ENCODE measurements around the gene CFAP45. TPM values are rescaled to one million over a fixed set of nuclear protein-coding genes. Genes with fewer than 3 reads are reported as not detected.

CFAP45 gene
- total RNA-seq, 2 experiments from 2014 or later, result 1.3 to 1.4 TPM

GRCh38 chr1:159853417-159854115 lies 46.4 kb downstream of the CFAP45 start:
- no peak for ATAC-seq
- peak; percentile 11 for DNase-seq
- Mint-ChIP-seq H3K4me1 (ENCODE audit: low read depth) (peaks cover 23% of the 10 kb centered on the region), H3K4me3 (peak overlapping the region; percentile 77), H3K36me3 (ENCODE audit: low read depth) (no peaks in the 10 kb centered on the region), H3K9me3 (no peaks in the 10 kb centered on the region), H3K27ac (peak overlapping the region; percentile 58), H3K27me3 (no peaks in the 10 kb centered on the region)
- CTCF ChIA-PET, result interaction anchor here (0.8 to 7.9 kb wide), 6 partner anchors 10 to 52 kb away, joined by 3 to 57 read pairs (median 6); partner anchors contain the start of gene FCRL6
- no peak for TF ChIP-seq CTCF (IDR thresholded peaks at IDR 0.05)
- intact Hi-C loops (cut with micrococcal nuclease), result no loop called here
- POLR2A ChIA-PET, result interaction anchor here (0.9 to 1.0 kb wide), 3 partner anchors 13 to 68 kb away, joined by 3 read pairs; no protein-coding TSS in a partner anchor

- CTCF ChIA-PET, result interaction anchor here (0.9 to 7.9 kb wide), 10 partner anchors 12 to 165 kb away, joined by 3 to 57 read pairs (median 4); partner anchors contain the start of gene FCRL6
- intact Hi-C loops (cut with micrococcal nuclease), result no loop called here
- POLR2A ChIA-PET, result interaction anchor here (1.2 to 1.4 kb wide), 3 partner anchors 10 to 74 kb away, joined by 3 to 4 read pairs (median 3); partner anchors contain the start of gene TAGLN2
These were observed 48.6 kb downstream of the CFAP45 start for GRCh38 chr1:159851407-159851806.

GRCh38 chr1:159849626-159850366 lies 50.2 kb downstream of the CFAP45 start:
- no peak for ATAC-seq
- Mint-ChIP-seq H3K4me1 (ENCODE audit: low read depth) (peaks cover 19% of the 10 kb centered on the region), H3K27me3 (no peaks in the 10 kb centered on the region), H3K27ac (no peak overlapping the region), H3K9me3 (no peaks in the 10 kb centered on the region), H3K36me3 (ENCODE audit: low read depth) (no peaks in the 10 kb centered on the region), H3K4me3 (no peak overlapping the region)
- intact Hi-C loops (cut with micrococcal nuclease), result no loop called here
- ChIA-PET POLR2A (interaction anchor here (0.9 to 1.4 kb wide), 3 partner anchors 9 to 23 kb away, joined by 3 to 4 read pairs (median 3); partner anchors contain the start of gene SLAMF8), CTCF (interaction anchor here (1.6 to 7.9 kb wide), 6 partner anchors 17 to 197 kb away, joined by 4 to 57 read pairs (median 9); partner anchors contain the start of gene FCRL6)
- no peak for TF ChIP-seq CTCF (IDR thresholded peaks at IDR 0.05)
- no peak for DNase-seq

More at GRCh38 chr1:159851407-159851806, 48.6 kb downstream of the CFAP45 start:
- Mint-ChIP-seq H3K27ac (no peak overlapping the region), H3K9me3 (no peaks in the 10 kb centered on the region), H3K4me3 (no peak overlapping the region), H3K4me1 (ENCODE audit: low read depth) (peaks cover 25% of the 10 kb centered on the region), H3K27me3 (no peaks in the 10 kb centered on the region), H3K36me3 (ENCODE audit: low read depth) (no peaks in the 10 kb centered on the region)
- no peak for TF ChIP-seq CTCF (IDR thresholded peaks at IDR 0.05)
- DNase-seq, result no peak
- no peak for ATAC-seq

- TF ChIP-seq CTCF (IDR thresholded peaks at IDR 0.05), result no peak
- H3K27ac Mint-ChIP-seq, result no peak overlapping the region
- no peaks in the 10 kb centered on the region for H3K36me3 Mint-ChIP-seq (ENCODE audit: low read depth)
- H3K9me3 Mint-ChIP-seq, result no peaks in the 10 kb centered on the region
- DNase-seq, result no peak
- H3K4me1 Mint-ChIP-seq (ENCODE audit: low read depth), result peaks cover 13% of the 10 kb centered on the region
- ChIA-PET CTCF (interaction anchor here (1.7 to 7.9 kb wide), 2 partner anchors 43 to 47 kb away, joined by 5 to 57 read pairs; partner anchors contain the start of gene FCRL6), POLR2A (no interaction called here)
- intact Hi-C loops (cut with micrococcal nuclease), result no loop called here
- no peaks in the 10 kb centered on the region for H3K27me3 Mint-ChIP-seq
- H3K4me3 Mint-ChIP-seq, result no peak overlapping the region
- ATAC-seq, result no peak
These were observed 51.6 kb downstream of the CFAP45 start for GRCh38 chr1:159848326-159848725.

Data from activated CD8-positive, alpha-beta T cell treated with anti-CD3 and anti-CD28 coated beads for 36 hours (primary cell).